Activated CD8-positive, alpha-beta memory T cell treated with anti-CD3 and anti-CD28 coated beads for 36 hours (primary cell): Measurements from ENCODE around the gene FAM167B. TPM values are rescaled to one million over a fixed set of nuclear protein-coding genes. Genes with fewer than 3 reads are reported as not detected.

Experiments used
- CTCF ChIA-PET: fragments of 350-600 bp; sonication (Branson Sonifier 250); formaldehyde crosslinking; loops from one replicate; lab custom pipeline; 2021; ENCODE audit warnings: antibody characterized with exemption; lab: Charles Lee
- POLR2A ChIA-PET: fragments of 350-600 bp; sonication (Branson Sonifier 250); formaldehyde crosslinking; loops from one replicate; lab custom pipeline; 2021; ENCODE audit warnings: antibody characterized with exemption; lab: Charles Lee
- total RNA-seq, 2 experiments: library from RNA; stranded (reverse); gene quantifications; one replicate each; pipeline ENCODE4 v1.2.3, GENCODE V29; 2021

The FAM167B gene
- total RNA-seq, 2 experiments from 2014 or later, result 0.40 TPM; not detected in 1

GRCh38 chr1:32220746-32221580 lies 26.1 kb upstream of the FAM167B start:
- CTCF ChIA-PET, result interaction anchor here (0.6 to 1.0 kb wide), 2 partner anchors 15 to 27 kb away, joined by 3 to 5 read pairs; partner anchors contain the start of gene IQCC

GRCh38 chr1:32221581-32221979 lies 25.4 kb upstream of the FAM167B start:
- POLR2A ChIA-PET, result no interaction called here
- CTCF ChIA-PET, result no interaction called here

More at GRCh38 chr1:32220746-32221580, 26.1 kb upstream of the FAM167B start:
- POLR2A ChIA-PET, result no interaction called here

- POLR2A ChIA-PET, result interaction anchor here (1.1 kb wide), 1 partner anchor 17 kb away, joined by 3 read pairs; the partner anchor contains the start of gene IQCC
- CTCF ChIA-PET, result interaction anchor here (1.8 kb wide), 1 partner anchor 25 kb away, joined by 4 read pairs; the partner anchor contains the start of gene FAM167B
Measured at GRCh38 chr1:32221980-32222755, 24.9 kb upstream of the FAM167B start, which contains the start of the genes EIF3I and TMEM234. Gene EIF3I (plus strand): TSS chr1:32222407. CDS start chr1:32222442, 35 bp downstream. Gene TMEM234 (minus strand): TSS chr1:32222353. CDS start chr1:32222322, 31 bp downstream.

GRCh38 chr1:32223683-32224082 lies 23.3 kb upstream of the FAM167B start:
- POLR2A ChIA-PET, result interaction anchor here (1.1 kb wide), 2 partner anchors 18 to 25 kb away, joined by 3 to 7 read pairs; partner anchors contain the start of gene IQCC
- CTCF ChIA-PET, result interaction anchor here (1.1 to 2.2 kb wide), 3 partner anchors 8 to 27 kb away, joined by 4 to 5 read pairs (median 4); partner anchors contain the start of gene FAM167B

GRCh38 chr1:32224285-32224684 lies 22.7 kb upstream of the FAM167B start:
- ChIA-PET CTCF (interaction anchor here (1.1 to 2.2 kb wide), 2 partner anchors 9 to 26 kb away, joined by 4 to 5 read pairs; no protein-coding TSS in a partner anchor), POLR2A (interaction anchor here (1.1 kb wide), 1 partner anchor 24 kb away, joined by 7 read pairs; no protein-coding TSS in a partner anchor)

GRCh38 chr1:32228771-32229170 lies 18.3 kb upstream of the FAM167B start:
- ChIA-PET CTCF (interaction anchor here (1.5 to 3.0 kb wide), 3 partner anchors 11 to 20 kb away, joined by 4 to 13 read pairs (median 7); no protein-coding TSS in a partner anchor), POLR2A (no interaction called here)

- ChIA-PET CTCF (interaction anchor here (1.6 kb wide), 1 partner anchor 16 kb away, joined by 4 read pairs; no protein-coding TSS in a partner anchor), POLR2A (no interaction called here)
Measured at GRCh38 chr1:32231843-32232432, 15.1 kb upstream of the FAM167B start.

GRCh38 chr1:32232558-32233304 lies 14.3 kb upstream of the FAM167B start:
- ChIA-PET POLR2A (interaction anchor here (0.6 kb wide), 1 partner anchor 230 kb away, joined by 3 read pairs; no protein-coding TSS in a partner anchor), CTCF (interaction anchor here (1.6 kb wide), 1 partner anchor 16 kb away, joined by 4 read pairs; no protein-coding TSS in a partner anchor)

GRCh38 chr1:32234792-32235191 lies 12.2 kb upstream of the FAM167B start:
- POLR2A ChIA-PET, result no interaction called here
- CTCF ChIA-PET, result no interaction called here

- CTCF ChIA-PET, result interaction anchor here (1.2 to 6.4 kb wide), 4 partner anchors 11 to 51 kb away, joined by 4 to 59 read pairs (median 10); partner anchors contain the start of genes FAM167B and LCK
- POLR2A ChIA-PET, result no interaction called here
Measured at GRCh38 chr1:32239337-32239736, 7.7 kb upstream of the FAM167B start.

- ChIA-PET POLR2A (interaction anchor here (1.4 to 2.3 kb wide), 3 partner anchors 10 to 51 kb away, joined by 3 to 20 read pairs (median 5); partner anchors contain the start of gene LCK), CTCF (interaction anchor here (0.9 to 6.4 kb wide), 6 partner anchors 10 to 174 kb away, joined by 3 to 59 read pairs (median 5); partner anchors contain the start of genes FAM167B and LCK)
Measured at GRCh38 chr1:32239790-32240139, 7.3 kb upstream of the FAM167B start.

- POLR2A ChIA-PET, result interaction anchor here (0.7 to 2.3 kb wide), 6 partner anchors 10 to 167 kb away, joined by 3 to 20 read pairs (median 4); partner anchors contain the start of genes LCK, TMEM39B and TXLNA
- CTCF ChIA-PET, result interaction anchor here (0.9 to 6.4 kb wide), 12 partner anchors 10 to 173 kb away, joined by 3 to 59 read pairs (median 3); partner anchors contain the start of genes FAM167B and LCK
Measured at GRCh38 chr1:32240140-32240951, 6.7 kb upstream of the FAM167B start.

GRCh38 chr1:32241001-32241763 lies 5.8 kb upstream of the FAM167B start:
- ChIA-PET POLR2A (interaction anchor here (0.7 to 2.3 kb wide), 8 partner anchors 9 to 168 kb away, joined by 3 to 20 read pairs (median 4); partner anchors contain the start of genes KPNA6, LCK, TMEM39B and TXLNA), CTCF (interaction anchor here (0.7 to 6.4 kb wide), 11 partner anchors 9 to 122 kb away, joined by 3 to 59 read pairs (median 3); partner anchors contain the start of genes FAM167B and LCK)

GRCh38 chr1:32242341-32242851 lies 4.6 kb upstream of the FAM167B start:
- CTCF ChIA-PET, result interaction anchor here (0.6 kb wide), 2 partner anchors 128 to 228 kb away, joined by 3 to 4 read pairs; no protein-coding TSS in a partner anchor
- POLR2A ChIA-PET, result interaction anchor here (0.5 kb wide), 1 partner anchor 78 kb away, joined by 3 read pairs; no protein-coding TSS in a partner anchor

GRCh38 chr1:32247452-32247851 lies 430 bp downstream of the FAM167B start:
- ChIA-PET POLR2A (interaction anchor here (0.6 to 1.3 kb wide), 2 partner anchors 31 to 45 kb away, joined by 3 read pairs; partner anchors contain the start of gene HDAC1), CTCF (interaction anchor here (1.0 to 6.7 kb wide), 12 partner anchors 9 to 139 kb away, joined by 3 to 59 read pairs (median 5); partner anchors contain the start of genes EIF3I and TMEM234)
